Vagina (tissue), 2 donors: ENCODE measurements around the gene PTPRE. TPM values are rescaled to one million over a fixed set of nuclear protein-coding genes. Genes with fewer than 3 reads are reported as not detected.

Experiments used
- DNase-seq, 2 donors: peaks; one replicate each; pipeline ENCODE4 v3.0.0-alpha.2; 2017; ENCODE audit errors: extremely low spot score in 2 of 2
- H3K27ac ChIP-seq: fragments of 200-600 bp; sonication (generic); one replicate; pipeline ENCODE4 v1.5.1; 2019
- H3K27me3 ChIP-seq: fragments of 200-600 bp; sonication (generic); one replicate; pipeline ENCODE4 v1.5.1; 2019
- H3K36me3 ChIP-seq, 2 donors: fragments of 200-600 bp; sonication (generic); one replicate each; pipeline ENCODE4 v1.5.1; 2017 to 2019
- H3K4me1 ChIP-seq: fragments of 200-600 bp; sonication (generic); one replicate; pipeline ENCODE4 v1.5.1; 2019
- H3K4me3 ChIP-seq, 2 donors: fragments of 200-600 bp; sonication (generic); 1 replicate in 1 of 2; 2 replicates in 1 of 2; pipeline ENCODE4 v1.5.1; 2016 to 2019
- H3K9me3 ChIP-seq: fragments of 200-600 bp; sonication (generic); one replicate; pipeline ENCODE4 v1.5.1; 2019
- POLR2A ChIP-seq, 2 donors: fragments of 450-650 bp; IDR thresholded peaks; one replicate each; pipeline ENCODE4 v1.6.1; 2017; ENCODE audit warnings: antibody characterized with exemption in 2 of 2, mild to moderate bottlenecking in 2 of 2, moderate library complexity in 2 of 2
- POLR2AphosphoS5 ChIP-seq, 2 donors: sonication (generic); formaldehyde crosslinking; IDR thresholded peaks; one replicate each; pipeline ENCODE4 v1.9.0; 2017; ENCODE audit warnings: antibody characterized with exemption in 2 of 2, mild to moderate bottlenecking in 2 of 2, low read depth in 1 of 2; ENCODE audit not compliant: insufficient read depth in 1 of 2
- intact Hi-C: fragments of 100-400 bp; cut with DNase I; formaldehyde crosslinking; loops from one replicate; pipeline ENCODE4 v1.15.1; 2023
- total RNA-seq: library from RNA; depleted of rRNA; stranded (reverse); fragments of >200 nt; gene quantifications from one replicate; pipeline ENCODE4 v1.2.3, GENCODE V29; 2016
- TF ChIP-seq, protein P1 (sequence below), 3 experiments: fragments of 450-650 bp in 2 of 3; fragments of 200-600 bp in 1 of 3; sonication (generic) in 1 of 3; IDR thresholded peaks; one replicate each; pipeline ENCODE4 v1.5.1; 2017 to 2019; ENCODE audit warnings: antibody characterized with exemption in 3 of 3, mild to moderate bottlenecking in 2 of 3, moderate library complexity in 2 of 3

PTPRE gene
- total RNA-seq, 1 donor from 2014 or later, result 77.6 TPM

DNA sequence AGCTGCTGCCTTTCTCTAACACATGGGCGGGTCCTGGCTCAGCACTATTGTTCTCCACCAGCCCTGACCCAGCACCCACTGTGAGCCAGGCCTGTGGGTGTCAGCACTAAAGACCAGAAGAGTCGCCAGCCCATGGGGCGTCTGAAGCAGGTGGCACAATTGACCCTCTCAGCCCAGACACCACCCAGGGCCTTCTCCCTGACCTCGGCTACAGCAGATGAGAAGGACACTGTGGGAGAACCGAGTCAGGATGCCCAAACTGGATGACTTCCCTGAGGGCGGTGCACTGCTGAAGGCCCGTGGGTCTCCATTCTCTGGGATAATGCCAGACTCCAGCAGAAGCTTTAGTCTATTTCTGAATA lies 122.4 kb downstream of the PTPRE start:
- no peak for DNase-seq
- intact Hi-C loops, result no loop called here
- Histone ChIP-seq H3K27ac (no peak overlapping the region), H3K9me3 (no peaks in the 10 kb centered on the region), H3K4me1 (no peaks in the 10 kb centered on the region), H3K27me3 (no peaks in the 10 kb centered on the region), H3K36me3 (no peaks in the 10 kb centered on the region), H3K4me3 (no peak overlapping the region)
- TF ChIP-seq POLR2A (IDR thresholded peaks at IDR 0.05) (no peak), POLR2AphosphoS5 (IDR thresholded peaks at IDR 0.05; ENCODE audit: insufficient read depth in 1 of 2, low read depth in 1 of 2) (no peak)
- TF ChIP-seq, protein P1, sequence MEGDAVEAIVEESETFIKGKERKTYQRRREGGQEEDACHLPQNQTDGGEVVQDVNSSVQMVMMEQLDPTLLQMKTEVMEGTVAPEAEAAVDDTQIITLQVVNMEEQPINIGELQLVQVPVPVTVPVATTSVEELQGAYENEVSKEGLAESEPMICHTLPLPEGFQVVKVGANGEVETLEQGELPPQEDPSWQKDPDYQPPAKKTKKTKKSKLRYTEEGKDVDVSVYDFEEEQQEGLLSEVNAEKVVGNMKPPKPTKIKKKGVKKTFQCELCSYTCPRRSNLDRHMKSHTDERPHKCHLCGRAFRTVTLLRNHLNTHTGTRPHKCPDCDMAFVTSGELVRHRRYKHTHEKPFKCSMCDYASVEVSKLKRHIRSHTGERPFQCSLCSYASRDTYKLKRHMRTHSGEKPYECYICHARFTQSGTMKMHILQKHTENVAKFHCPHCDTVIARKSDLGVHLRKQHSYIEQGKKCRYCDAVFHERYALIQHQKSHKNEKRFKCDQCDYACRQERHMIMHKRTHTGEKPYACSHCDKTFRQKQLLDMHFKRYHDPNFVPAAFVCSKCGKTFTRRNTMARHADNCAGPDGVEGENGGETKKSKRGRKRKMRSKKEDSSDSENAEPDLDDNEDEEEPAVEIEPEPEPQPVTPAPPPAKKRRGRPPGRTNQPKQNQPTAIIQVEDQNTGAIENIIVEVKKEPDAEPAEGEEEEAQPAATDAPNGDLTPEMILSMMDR (IDR thresholded peaks at IDR 0.05), result no peak

DNA sequence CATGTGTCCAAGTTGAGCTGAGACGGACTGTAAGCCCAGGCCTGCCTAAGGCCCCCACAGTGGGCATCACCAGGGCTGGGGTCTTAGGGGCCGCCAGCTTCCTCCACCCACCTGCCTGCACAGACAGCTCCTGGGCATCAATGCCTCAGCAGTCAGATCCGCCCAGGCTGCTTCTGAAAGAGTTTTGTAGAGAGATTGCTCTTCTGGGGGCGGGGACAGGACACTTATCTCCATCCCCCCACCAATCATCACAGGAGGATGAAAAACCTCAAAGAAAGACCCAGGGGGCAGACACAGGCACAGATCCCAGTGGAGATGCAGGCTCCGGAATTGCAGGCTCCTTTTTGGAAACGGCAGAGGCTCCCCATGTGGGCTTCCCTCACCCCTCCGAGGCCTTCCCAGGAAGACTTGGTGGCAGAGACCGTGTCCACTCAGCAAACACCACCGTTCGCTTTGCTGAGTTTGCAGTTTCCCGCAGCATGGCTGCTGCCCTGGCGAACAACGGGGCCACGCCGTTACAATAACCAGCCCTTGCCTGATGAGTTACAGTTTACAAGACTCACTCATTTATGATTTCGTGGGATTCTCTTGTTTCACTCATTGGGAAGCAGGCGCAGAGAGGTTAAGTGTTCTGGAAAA lies 122.9 kb downstream of the PTPRE start:
- Histone ChIP-seq H3K4me3 (no peak overlapping the region), H3K27ac (no peak overlapping the region), H3K36me3 (no peaks in the 10 kb centered on the region), H3K27me3 (no peaks in the 10 kb centered on the region), H3K4me1 (no peaks in the 10 kb centered on the region), H3K9me3 (no peaks in the 10 kb centered on the region)
- TF ChIP-seq POLR2A (IDR thresholded peaks at IDR 0.05) (no peak), POLR2AphosphoS5 (IDR thresholded peaks at IDR 0.05; ENCODE audit: insufficient read depth in 1 of 2, low read depth in 1 of 2) (no peak)
- TF ChIP-seq, protein P1 (IDR thresholded peaks at IDR 0.05), result no peak
- DNase-seq, result no peak
- intact Hi-C loops, result no loop called here

DNA sequence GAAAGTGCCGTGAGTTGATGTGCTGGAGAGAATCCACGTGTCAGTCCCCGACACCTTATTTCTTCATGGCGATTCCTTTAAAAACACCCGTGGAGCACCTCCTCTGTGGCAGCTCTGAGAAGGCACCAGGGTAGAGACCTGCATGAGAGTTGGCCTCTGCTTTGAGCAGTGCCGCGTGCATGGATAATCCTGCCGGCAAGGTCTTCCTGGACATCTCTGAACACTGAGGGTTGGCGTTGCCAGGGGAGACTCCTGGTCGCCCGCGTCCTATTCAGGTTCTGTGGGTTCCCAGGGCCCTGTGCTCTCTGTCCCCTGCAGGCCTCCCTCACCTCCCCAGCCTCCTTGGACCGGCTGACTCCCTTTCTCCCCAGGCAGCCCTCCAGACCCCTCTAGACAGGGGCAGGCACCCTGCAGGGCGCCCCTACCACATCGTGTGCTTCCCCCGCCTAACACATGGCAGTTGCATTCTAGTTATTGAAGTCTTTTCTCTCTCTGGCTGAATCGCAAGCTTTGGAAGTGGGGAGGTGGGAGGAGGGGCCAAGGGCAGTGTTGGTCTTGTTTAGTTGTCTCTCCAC lies 123.7 kb downstream of the PTPRE start:
- no peak overlapping the region for H3K27ac ChIP-seq
- no peaks in the 10 kb centered on the region for H3K27me3 ChIP-seq
- intact Hi-C loops, result no loop called here
- TF ChIP-seq POLR2AphosphoS5 (IDR thresholded peaks at IDR 0.05; ENCODE audit: insufficient read depth in 1 of 2, low read depth in 1 of 2) (no peak), POLR2A (IDR thresholded peaks at IDR 0.05) (no peak)
- TF ChIP-seq, protein P1 (IDR thresholded peaks at IDR 0.05), result no peak
- no peak overlapping the region for H3K4me3 ChIP-seq
- no peaks in the 10 kb centered on the region for H3K36me3 ChIP-seq
- H3K9me3 ChIP-seq, result no peaks in the 10 kb centered on the region
- DNase-seq, result no peak
- no peaks in the 10 kb centered on the region for H3K4me1 ChIP-seq

DNA sequence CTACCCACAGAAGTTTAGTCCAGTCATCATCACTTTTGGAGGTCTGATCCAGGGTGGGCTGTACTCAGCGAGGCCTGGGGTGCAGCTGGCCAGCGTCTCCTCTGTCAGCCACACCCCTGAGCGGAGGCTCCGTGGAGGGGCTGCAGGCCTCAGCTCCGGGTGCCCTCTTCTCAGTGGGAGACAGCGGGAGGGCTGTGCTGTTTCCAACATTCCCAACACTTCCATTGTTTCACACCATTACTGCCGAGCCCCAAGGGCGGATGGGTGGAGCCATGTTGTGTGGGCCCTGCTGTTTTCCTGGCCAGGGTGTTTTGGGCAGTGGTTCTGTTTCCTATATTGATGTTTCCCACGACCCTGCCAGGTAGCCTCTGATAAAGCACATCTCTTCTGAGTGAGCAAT lies 124.3 kb downstream of the PTPRE start:
- no peaks in the 10 kb centered on the region for H3K36me3 ChIP-seq
- no peak for DNase-seq
- H3K27ac ChIP-seq, result no peak overlapping the region
- intact Hi-C loops, result no loop called here
- no peaks in the 10 kb centered on the region for H3K9me3 ChIP-seq
- H3K4me1 ChIP-seq, result no peaks in the 10 kb centered on the region
- no peak for TF ChIP-seq POLR2AphosphoS5 (IDR thresholded peaks at IDR 0.05; ENCODE audit: insufficient read depth in 1 of 2, low read depth in 1 of 2)
- TF ChIP-seq POLR2A (IDR thresholded peaks at IDR 0.05), result no peak
- TF ChIP-seq, protein P1 (IDR thresholded peaks at IDR 0.05), result no peak
- no peaks in the 10 kb centered on the region for H3K27me3 ChIP-seq
- H3K4me3 ChIP-seq, result no peak overlapping the region

DNA sequence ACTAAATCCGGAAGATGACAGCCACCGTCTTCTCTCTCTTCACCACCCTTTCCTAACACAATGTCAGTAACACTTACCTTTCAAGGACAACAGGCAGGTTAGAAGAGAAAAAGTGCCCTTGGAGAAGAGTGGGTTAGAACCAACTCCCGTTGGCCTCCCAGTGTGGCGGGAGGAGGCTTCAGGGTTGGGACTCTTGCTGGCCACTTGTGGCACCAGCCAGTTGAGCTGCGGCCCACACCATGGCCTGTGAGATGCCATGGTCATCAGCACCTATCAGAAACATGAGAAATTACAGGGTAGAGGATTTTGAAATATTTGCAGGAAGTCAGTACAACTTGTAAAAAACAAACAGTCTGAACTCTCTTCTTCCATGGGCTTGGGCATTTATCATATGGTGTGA lies 125.6 kb downstream of the PTPRE start:
- intact Hi-C loops, result no loop called here
- H3K9me3 ChIP-seq, result no peaks in the 10 kb centered on the region
- H3K36me3 ChIP-seq, result no peaks in the 10 kb centered on the region
- TF ChIP-seq, protein P1 (IDR thresholded peaks at IDR 0.05), result no peak
- TF ChIP-seq POLR2AphosphoS5 (IDR thresholded peaks at IDR 0.05; ENCODE audit: insufficient read depth in 1 of 2, low read depth in 1 of 2), result no peak
- no peak for TF ChIP-seq POLR2A (IDR thresholded peaks at IDR 0.05)
- H3K4me3 ChIP-seq, result no peak overlapping the region
- H3K4me1 ChIP-seq, result no peaks in the 10 kb centered on the region
- H3K27ac ChIP-seq, result no peak overlapping the region
- no peak for DNase-seq
- H3K27me3 ChIP-seq, result no peaks in the 10 kb centered on the region
